Measurements from ENCODE around the gene SULT1C4. TPM values are rescaled to one million over a fixed set of nuclear protein-coding genes. Genes with fewer than 3 reads are reported as not detected.

SULT1C4 gene
- total and polyA plus RNA-seq, 2 experiments from 2014 or later, result 0.87 to 2.1 TPM

- TF ChIP-seq ZNF462 (CRISPR knock-in tag; IDR thresholded peaks at IDR 0.05) (no peak), NANOG (IDR thresholded peaks at IDR 0.05; ENCODE audit: borderline replicate concordance) (no peak), ZNF114 (CRISPR knock-in tag; IDR thresholded peaks at IDR 0.05) (no peak), JUNB (IDR thresholded peaks at IDR 0.05; ENCODE audit: unreplicated experiment) (no peak), EZH2phosphoT487 (IDR thresholded peaks at IDR 0.05; ENCODE audit: unreplicated experiment) (no peak), ETS1 (IDR thresholded peaks at IDR 0.05) (no peak), CTCF (conservative IDR thresholded peaks at IDR 0.05; ENCODE audit: low read depth in 2 of 2) (no peak), EZH2 (IDR thresholded peaks at IDR 0.05; ENCODE audit: low read depth, unreplicated experiment) (no peak), POLR2AphosphoS5 (IDR thresholded peaks at IDR 0.05; ENCODE audit: low read depth) (no peak)
- peak overlapping the region; percentile 84; the same call in 1 of the 2 replicates for H2AFZ ChIP-seq
- peaks cover 29% of the 10 kb centered on the region for H3K4me1 ChIP-seq (ENCODE audit: insufficient read depth)
- no peaks in the 10 kb centered on the region for H3K36me3 ChIP-seq (ENCODE audit: insufficient read depth)
- H3K4me2 ChIP-seq, result no peak overlapping the region
- Mint-ChIP-seq H3K36me3 (ENCODE audit: low read depth) (no peaks in the 10 kb centered on the region), H3K27me3 (ENCODE audit: insufficient read depth, low read depth, poor library complexity) (peaks cover 6% of the 10 kb centered on the region), H3K4me1 (peaks cover 40% of the 10 kb centered on the region), H3K4me3 (no peak overlapping the region), H3K27ac (no peak overlapping the region), H3K9me3 (no peaks in the 10 kb centered on the region)
- no peaks in the 10 kb centered on the region for H3K9me2 ChIP-seq (ENCODE audit: insufficient read depth)
- DNase-seq (ENCODE audit: low spot score), result no peak
- H3K27ac ChIP-seq (ENCODE audit: low read depth), result no peak overlapping the region
- H3F3A ChIP-seq (replicated peaks; ENCODE audit: low read depth), result no peaks in the 10 kb centered on the region
- no peaks in the 10 kb centered on the region for H3K27me3 ChIP-seq (ENCODE audit: insufficient read depth)
- H3K4me3 ChIP-seq, result no peak overlapping the region
- H4K20me1 ChIP-seq (replicated peaks; ENCODE audit: insufficient read depth), result no peaks in the 10 kb centered on the region
- no peak for ATAC-seq
- H3K79me2 ChIP-seq (replicated peaks; ENCODE audit: insufficient read depth), result no peaks in the 10 kb centered on the region
Measured at GRCh38 chr2:108376774-108377173, 980 bp upstream of the SULT1C4 start.

Measured in GM23338 (cell line).